ENCODE measurements around the gene ITPR1. TPM values are rescaled to one million over a fixed set of nuclear protein-coding genes. Genes with fewer than 3 reads are reported as not detected.
A peak's percentile ranks its signal among the peaks of the same experiment; 100 is the strongest.

ITPR1 gene
- total and polyA plus RNA-seq, 11 donors: 8.9 to 55.8 (median 19.9) TPM

- intact Hi-C loops (cut with DNase I): no loop called here
- H3K27me3 ChIP-seq: no peaks in the 10 kb centered on the region
- peaks cover 0 to 64% (median 32%) of the 10 kb centered on the region in 12 donors for H3K4me1 ChIP-seq
- no peak for ATAC-seq
- H3K4me3 ChIP-seq: no peak overlapping the region
- TF ChIP-seq CTCF (IDR thresholded peaks at IDR 0.05) (no peak), POLR2A (IDR thresholded peaks at IDR 0.05) (no peak)
- no peak for DNase-seq
- H3K36me3 ChIP-seq: peaks cover 0 to 4% (median 0%) of the 10 kb centered on the region in 9 donors
- WGBS, 4 donors: 83 to 88% (median 86%) methylated on average over 8 of the region's 8 CpGs
- no peaks in the 10 kb centered on the region for H3K9me3 ChIP-seq
- H3K27ac ChIP-seq: peak overlapping the region in 1 of 12 donors; percentile 39
These were observed 15.2 kb downstream of the ITPR1 start for GRCh38 chr3:4508048-4508981.

GRCh38 chr3:4509043-4509442 lies 15.9 kb downstream of the ITPR1 start:
- Histone ChIP-seq H3K27me3 (no peaks in the 10 kb centered on the region), H3K27ac (no peak overlapping the region), H3K4me1 (peaks cover 0 to 62% (median 33%) of the 10 kb centered on the region in 12 donors), H3K9me3 (no peaks in the 10 kb centered on the region), H3K36me3 (peaks cover 0 to 4% (median 0%) of the 10 kb centered on the region in 9 donors), H3K4me3 (no peak overlapping the region)
- intact Hi-C loops (cut with DNase I): no loop called here
- DNase-seq (no peak), ATAC-seq (no peak)
- TF ChIP-seq CTCF (IDR thresholded peaks at IDR 0.05) (no peak), POLR2A (IDR thresholded peaks at IDR 0.05) (no peak)

- DNase-seq: no peak
- TF ChIP-seq CTCF (IDR thresholded peaks at IDR 0.05): no peak
- no peak for TF ChIP-seq POLR2A (IDR thresholded peaks at IDR 0.05)
- no peaks in the 10 kb centered on the region for H3K27me3 ChIP-seq
- ATAC-seq: no peak
- 83 to 86% (median 85%) methylated on average over 5 of the region's 5 CpGs for WGBS, 4 donors
- no peak overlapping the region for H3K27ac ChIP-seq
- intact Hi-C loops (cut with DNase I): loop anchor here in 1 of 10 donors (10.0 kb wide), 1 partner anchor 155 kb away; no protein-coding TSS in a partner anchor
- H3K9me3 ChIP-seq: no peaks in the 10 kb centered on the region
- peaks cover 0 to 62% (median 26%) of the 10 kb centered on the region in 12 donors for H3K4me1 ChIP-seq
- no peak overlapping the region for H3K4me3 ChIP-seq
- peaks cover 0 to 4% (median 0%) of the 10 kb centered on the region in 9 donors for H3K36me3 ChIP-seq
These were observed 17.0 kb downstream of the ITPR1 start for GRCh38 chr3:4509983-4510755.

Measured in heart left ventricle (tissue), 16 donors.